Endothelial cell (in vitro differentiated cells): ENCODE data around the gene GRIA3. TPM values are rescaled to one million over a fixed set of nuclear protein-coding genes. Genes with fewer than 3 reads are reported as not detected.

ENCODE experiments used
- DNase-seq: peaks from one replicate; pipeline ENCODE4 v3.0.0; 2021; ENCODE audit warnings: low spot score
- H3K27ac Mint-ChIP-seq: one replicate; pipeline ENCODE4 v1.8.0; 2021; ENCODE audit warnings: mixed read lengths, inconsistent platforms; ENCODE audit not compliant: unreplicated experiment
- H3K27me3 Mint-ChIP-seq: one replicate; pipeline ENCODE4 v1.8.0; 2021; ENCODE audit warnings: mild to moderate bottlenecking, moderate library complexity, mixed read lengths, inconsistent platforms; ENCODE audit not compliant: unreplicated experiment
- H3K36me3 Mint-ChIP-seq: one replicate; pipeline ENCODE4 v1.8.0; 2021; ENCODE audit warnings: mild to moderate bottlenecking, low read depth, mixed read lengths, inconsistent platforms; ENCODE audit not compliant: unreplicated experiment
- H3K4me1 Mint-ChIP-seq: one replicate; pipeline ENCODE4 v1.8.0; 2021; ENCODE audit warnings: mild to moderate bottlenecking, mixed read lengths, inconsistent platforms; ENCODE audit not compliant: unreplicated experiment
- H3K4me3 Mint-ChIP-seq: one replicate; pipeline ENCODE4 v1.8.0; 2021; ENCODE audit warnings: mild to moderate bottlenecking, mixed read lengths, inconsistent platforms; ENCODE audit not compliant: unreplicated experiment
- H3K9me3 Mint-ChIP-seq: one replicate; pipeline ENCODE4 v1.8.0; 2021; ENCODE audit warnings: mixed read lengths, inconsistent platforms; ENCODE audit not compliant: unreplicated experiment
- CTCF ChIP-seq: fragments of 200-600 bp; sonication (generic); IDR thresholded peaks from one replicate; pipeline ENCODE4 v1.5.0; 2021; ENCODE audit warnings: antibody characterized with exemption; ENCODE audit not compliant: unreplicated experiment
- total RNA-seq: library from RNA; stranded (reverse); fragmentation: NEBNext Ultra II Directional; extraction: Animal tissue kit (Norgen Biotek cat#: 25700); gene quantifications from one replicate; pipeline ENCODE4 v1.2.1, GENCODE V29; 2021; ENCODE audit not compliant: unreplicated experiment

Gene GRIA3
- total RNA-seq, 1 donor from 2014 or later, result 0.51 TPM

GRCh38 chrX:123170546-123170945, 13.5 kb upstream of the GRIA3 start:
- no peak for TF ChIP-seq CTCF
- DNase-seq, result no peak
- Mint-ChIP-seq H3K27me3 (no peaks in the 10 kb centered on the region), H3K27ac (no peak overlapping the region), H3K36me3 (no peaks in the 10 kb centered on the region), H3K4me1 (peaks cover 3% of the 10 kb centered on the region), H3K4me3 (no peak overlapping the region), H3K9me3 (no peaks in the 10 kb centered on the region)

- no peaks in the 10 kb centered on the region for H3K9me3 Mint-ChIP-seq
- TF ChIP-seq CTCF, result no peak
- no peaks in the 10 kb centered on the region for H3K27me3 Mint-ChIP-seq
- H3K4me3 Mint-ChIP-seq, result no peak overlapping the region
- no peaks in the 10 kb centered on the region for H3K36me3 Mint-ChIP-seq
- DNase-seq, result no peak
- peaks cover 6% of the 10 kb centered on the region for H3K4me1 Mint-ChIP-seq
- no peak overlapping the region for H3K27ac Mint-ChIP-seq
Measured at GRCh38 chrX:123171781-123172180, 12.3 kb upstream of the GRIA3 start.

- Mint-ChIP-seq H3K4me1 (peaks cover 6% of the 10 kb centered on the region), H3K27me3 (no peaks in the 10 kb centered on the region), H3K4me3 (no peak overlapping the region), H3K36me3 (no peaks in the 10 kb centered on the region), H3K27ac (no peak overlapping the region), H3K9me3 (no peaks in the 10 kb centered on the region)
- TF ChIP-seq CTCF, result no peak
- DNase-seq, result no peak
Measured at GRCh38 chrX:123172869-123173268, 11.2 kb upstream of the GRIA3 start.

GRCh38 chrX:123173833-123174232, 10.2 kb upstream of the GRIA3 start:
- peaks cover 6% of the 10 kb centered on the region for H3K4me1 Mint-ChIP-seq
- no peaks in the 10 kb centered on the region for H3K27me3 Mint-ChIP-seq
- DNase-seq, result no peak
- peak; percentile 35 for TF ChIP-seq CTCF
- H3K4me3 Mint-ChIP-seq, result no peak overlapping the region
- no peak overlapping the region for H3K27ac Mint-ChIP-seq
- no peaks in the 10 kb centered on the region for H3K36me3 Mint-ChIP-seq
- no peaks in the 10 kb centered on the region for H3K9me3 Mint-ChIP-seq

GRCh38 chrX:123175366-123176122, 8.5 kb upstream of the GRIA3 start:
- peaks cover 6% of the 10 kb centered on the region for H3K4me1 Mint-ChIP-seq
- H3K27me3 Mint-ChIP-seq, result no peaks in the 10 kb centered on the region
- DNase-seq, result no peak
- H3K4me3 Mint-ChIP-seq, result no peak overlapping the region
- no peak for TF ChIP-seq CTCF
- no peak overlapping the region for H3K27ac Mint-ChIP-seq
- H3K36me3 Mint-ChIP-seq, result no peaks in the 10 kb centered on the region
- no peaks in the 10 kb centered on the region for H3K9me3 Mint-ChIP-seq
